Ovary (tissue), 3 donors: ENCODE measurements around the gene AP3B2.

Experiments used
- CTCF ChIP-seq, 3 donors: fragments of 450-650 bp in 2 of 3; fragments of 200-600 bp in 1 of 3; IDR thresholded peaks; one replicate each; pipeline versions ENCODE4 v1.5.1 to v1.8.0; 2016 to 2022; ENCODE audit warnings: antibody characterized with exemption in 3 of 3, mild to moderate bottlenecking in 1 of 3
- POLR2A ChIP-seq: fragments of 450-650 bp; IDR thresholded peaks from one replicate; pipeline ENCODE4 v1.6.1; 2017; ENCODE audit warnings: antibody characterized with exemption, mild to moderate bottlenecking, moderate library complexity
- donor health status: DM: no; HTN: no; CAD: no.

- TF ChIP-seq CTCF (IDR thresholded peaks at IDR 0.05) (no peak), POLR2A (no peak)
Observed at GRCh38 chr15:82655606-82656005, 54.1 kb downstream of the AP3B2 start.
